HepG2 (cell line): ENCODE results near the gene TMEM127.

Source experiments
- NFIC ChIP-seq: IDR thresholded peaks from 2 replicates; pipeline ENCODE4 v1.6.1; 2012; ENCODE audit warnings: mild to moderate bottlenecking, low read length, inconsistent platforms
- PBX3 ChIP-seq: sonication (generic); formaldehyde crosslinking; IDR thresholded peaks from 2 replicates; pipeline ENCODE4 v1.8.1; 2023; ENCODE audit warnings: missing genetic modification reagents, inconsistent platforms, borderline replicate concordance
- REXO4 ChIP-seq: sonication (generic); formaldehyde crosslinking; IDR thresholded peaks from 2 replicates; pipeline ENCODE4 v1.8.0; 2022; ENCODE audit warnings: missing genetic modification reagents, mild to moderate bottlenecking, borderline replicate concordance
- SAFB2 ChIP-seq: sonication (generic); formaldehyde crosslinking; IDR thresholded peaks from 2 replicates; pipeline ENCODE4 v1.5.1; 2020; ENCODE audit warnings: missing genetic modification reagents, low read depth, mild to moderate bottlenecking, borderline replicate concordance
- ZBTB34 ChIP-seq: sonication (generic); formaldehyde crosslinking; IDR thresholded peaks from 2 replicates; pipeline ENCODE4 v1.8.0; 2022; ENCODE audit warnings: mild to moderate bottlenecking, missing genetic modification reagents
- ZNF496 ChIP-seq: sonication (generic); formaldehyde crosslinking; IDR thresholded peaks from 2 replicates; pipeline ENCODE4 v1.8.1; 2023; ENCODE audit warnings: mild to moderate bottlenecking, moderate library complexity, missing genetic modification reagents; ENCODE audit not compliant: insufficient replicate concordance

GRCh38 chr2:96264656-96265348 is 995 bp downstream of the TMEM127 start:
- TF ChIP-seq SAFB2 (CRISPR knock-in tag) (0 out of 2 replicates have a peak, but pooled peaks have one; percentile 78), ZNF496 (CRISPR knock-in tag) (no peak), PBX3 (CRISPR knock-in tag) (no peak), REXO4 (CRISPR knock-in tag) (no peak), ZBTB34 (no peak), NFIC (no peak)
